Left renal cortex interstitium (tissue), 4 donors: ENCODE results near the gene TNNT2. TPM values are rescaled to one million over a fixed set of nuclear protein-coding genes. Genes with fewer than 3 reads are reported as not detected.
A peak's percentile ranks its signal among the peaks of the same experiment; 100 is the strongest.

Source experiments
- DNase-seq, 4 donors: peaks; one replicate each; pipeline ENCODE4 v3.0.0-alpha.2; 2013; ENCODE audit warnings: low read depth in 4 of 4, low spot score in 2 of 4, missing footprints in 1 of 4
- polyA plus RNA-seq, 4 donors: library from polyadenylated mRNA; unstranded; fragments of 120-200 nt; gene quantifications; one replicate each; pipeline ENCODE4 v1.2.1, GENCODE V29; 2013; ENCODE audit not compliant: insufficient read length in 4 of 4

TNNT2 gene
- polyA plus RNA-seq, 4 donors = 49.6 to 73.0 (median 67.0) TPM

DNA sequence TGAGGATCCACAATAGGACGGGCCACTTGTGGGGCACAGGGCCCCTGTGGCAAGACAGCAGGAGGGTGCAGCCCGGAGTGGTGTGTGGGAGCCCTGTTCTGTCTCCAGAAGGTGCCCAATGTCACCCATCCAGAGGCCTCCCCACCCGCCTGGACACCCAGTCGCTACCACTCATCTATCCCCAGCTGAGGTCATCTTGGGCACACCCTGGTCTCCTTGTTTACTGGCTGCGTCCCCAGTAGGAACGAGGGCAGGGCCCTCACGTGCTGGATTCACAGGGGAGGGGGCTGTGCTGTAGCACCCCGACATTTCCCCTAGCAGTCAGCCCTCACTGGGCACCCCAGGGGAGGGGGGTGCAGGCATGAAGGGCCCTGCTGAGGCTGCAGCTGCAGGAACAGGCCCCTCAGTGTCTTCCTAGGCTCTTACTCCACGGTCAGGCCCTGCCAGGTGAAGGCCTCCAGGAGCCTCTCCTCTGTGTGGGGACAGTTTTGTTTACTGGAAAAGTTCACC lies 2.3 kb upstream of the TNNT2 start:
- no peak for DNase-seq

GRCh38 chr1:201378804-201379203 lies 1.3 kb upstream of the TNNT2 start:
- no peak for DNase-seq

- peak in 2 of 4 donors; percentile 58 to 63 for DNase-seq
Measured at GRCh38 chr1:201376464-201377374, 761 bp downstream of the TNNT2 start.

- no peak for DNase-seq
Measured at GRCh38 chr1:201376107-201376463, 1.4 kb downstream of the TNNT2 start.

DNA sequence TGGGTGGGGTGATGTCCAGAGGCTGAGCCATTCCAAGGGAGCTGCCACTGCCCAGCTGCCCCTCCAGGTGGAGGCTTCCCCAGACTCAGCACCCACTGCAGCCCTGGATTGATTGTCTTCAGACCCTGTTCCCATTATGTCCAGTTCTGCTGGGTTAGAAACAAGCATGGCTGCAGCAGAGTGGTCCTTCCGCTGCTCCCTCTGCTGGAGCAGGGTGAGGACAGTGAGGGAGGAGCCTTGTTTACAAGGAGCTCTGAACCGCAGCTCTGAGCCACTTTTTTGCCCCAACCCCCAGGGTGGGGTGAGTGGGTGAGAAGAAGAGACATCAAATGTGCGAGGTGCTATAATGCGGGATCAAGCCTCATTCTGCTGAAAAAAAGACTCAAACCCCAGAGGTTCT lies 2.3 kb downstream of the TNNT2 start:
- no peak for DNase-seq

GRCh38 chr1:201374364-201374763 lies 3.1 kb downstream of the TNNT2 start:
- DNase-seq = no peak

DNA sequence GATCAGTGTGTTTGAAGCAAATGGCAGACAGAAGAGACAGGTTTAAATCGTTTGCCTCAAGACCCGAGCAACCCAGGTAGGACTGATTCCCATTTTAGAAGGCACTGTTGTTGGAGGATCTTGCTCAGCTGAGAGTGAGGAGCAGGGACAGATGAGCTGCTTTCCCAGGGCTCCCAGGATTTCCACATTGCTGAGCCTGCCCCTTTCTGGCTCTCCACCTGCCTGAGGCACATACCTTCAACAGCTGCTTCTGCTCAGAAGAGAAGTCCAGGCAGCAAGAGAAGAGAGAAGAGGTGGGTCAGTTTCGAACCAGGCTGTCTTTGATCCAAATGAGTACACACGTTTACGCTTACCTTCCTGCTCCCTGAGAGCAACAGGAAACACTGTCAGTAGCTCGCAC lies 5.7 kb downstream of the TNNT2 start:
- DNase-seq = no peak

- DNase-seq = no peak
Measured at GRCh38 chr1:201371276-201371675, 6.2 kb downstream of the TNNT2 start.

DNA sequence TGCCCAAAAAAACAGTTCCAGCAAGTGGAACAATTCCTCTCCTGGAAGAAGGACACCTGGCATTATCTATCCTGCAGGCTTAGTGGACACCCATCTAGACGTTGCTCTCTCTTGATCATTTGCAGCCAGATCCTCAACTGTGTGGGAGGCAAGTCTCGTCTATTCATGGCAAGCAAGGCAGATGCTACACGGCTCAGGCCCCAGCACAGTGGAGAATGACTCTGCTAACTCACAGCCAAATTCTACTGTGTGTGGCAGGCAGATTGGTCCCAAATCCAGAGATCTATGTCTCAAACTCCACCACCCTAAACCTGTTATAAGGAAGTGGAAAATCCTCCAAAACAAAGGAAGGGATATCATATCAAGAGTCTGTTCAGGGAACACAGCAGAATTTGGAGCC lies 7.0 kb downstream of the TNNT2 start:
- no peak for DNase-seq

- DNase-seq = no peak
Measured at GRCh38 chr1:201369209-201369608, 8.3 kb downstream of the TNNT2 start.

DNA sequence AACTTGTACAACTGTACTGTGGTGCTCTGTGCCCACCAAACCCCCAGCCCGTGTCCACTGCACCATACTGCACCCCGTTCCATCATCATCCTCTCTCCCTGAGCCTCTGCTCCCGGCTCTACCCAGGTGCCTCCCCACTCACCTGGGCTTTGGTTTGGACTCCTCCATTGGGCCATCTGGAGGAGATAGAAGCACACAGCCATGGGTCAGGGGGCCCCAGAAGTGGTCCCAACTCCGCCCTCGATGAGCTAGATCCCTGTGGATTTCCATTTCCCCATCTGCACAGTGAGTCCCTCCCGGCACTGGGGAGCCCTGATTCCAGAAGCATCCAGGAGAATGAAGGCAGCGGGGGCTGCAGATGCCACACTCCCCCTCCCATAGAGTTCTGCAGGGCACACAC lies 10.8 kb downstream of the TNNT2 start:
- no peak for DNase-seq

DNA sequence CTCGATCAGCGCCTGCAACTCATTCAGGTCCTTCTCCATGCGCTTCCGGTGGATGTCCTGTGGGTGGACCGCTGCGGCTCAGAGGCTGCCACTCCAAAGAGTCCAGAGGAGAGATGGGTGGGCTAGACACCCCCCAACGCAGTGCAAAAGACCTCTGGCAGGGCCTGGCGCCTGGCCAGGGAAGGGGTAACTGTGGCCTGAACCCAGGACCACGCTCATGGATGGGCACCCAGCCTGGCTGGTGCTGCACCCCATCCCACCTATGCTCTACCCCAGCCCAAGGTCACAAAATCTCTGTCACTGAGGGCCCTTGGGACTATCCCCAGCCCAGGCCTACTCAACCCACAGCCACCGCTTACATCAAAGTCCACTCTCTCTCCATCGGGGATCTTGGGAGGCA lies 12.2 kb downstream of the TNNT2 start:
- DNase-seq = no peak

GRCh38 chr1:201364808-201365105 lies 12.7 kb downstream of the TNNT2 start:
- DNase-seq = peak in 1 of 4 donors; percentile 48

GRCh38 chr1:201363467-201363866 lies 14.0 kb downstream of the TNNT2 start:
- no peak for DNase-seq

GRCh38 chr1:201362906-201363305 lies 14.6 kb downstream of the TNNT2 start:
- no peak for DNase-seq

- no peak for DNase-seq
Measured at GRCh38 chr1:201361652-201362504, 15.6 kb downstream of the TNNT2 start.

DNA sequence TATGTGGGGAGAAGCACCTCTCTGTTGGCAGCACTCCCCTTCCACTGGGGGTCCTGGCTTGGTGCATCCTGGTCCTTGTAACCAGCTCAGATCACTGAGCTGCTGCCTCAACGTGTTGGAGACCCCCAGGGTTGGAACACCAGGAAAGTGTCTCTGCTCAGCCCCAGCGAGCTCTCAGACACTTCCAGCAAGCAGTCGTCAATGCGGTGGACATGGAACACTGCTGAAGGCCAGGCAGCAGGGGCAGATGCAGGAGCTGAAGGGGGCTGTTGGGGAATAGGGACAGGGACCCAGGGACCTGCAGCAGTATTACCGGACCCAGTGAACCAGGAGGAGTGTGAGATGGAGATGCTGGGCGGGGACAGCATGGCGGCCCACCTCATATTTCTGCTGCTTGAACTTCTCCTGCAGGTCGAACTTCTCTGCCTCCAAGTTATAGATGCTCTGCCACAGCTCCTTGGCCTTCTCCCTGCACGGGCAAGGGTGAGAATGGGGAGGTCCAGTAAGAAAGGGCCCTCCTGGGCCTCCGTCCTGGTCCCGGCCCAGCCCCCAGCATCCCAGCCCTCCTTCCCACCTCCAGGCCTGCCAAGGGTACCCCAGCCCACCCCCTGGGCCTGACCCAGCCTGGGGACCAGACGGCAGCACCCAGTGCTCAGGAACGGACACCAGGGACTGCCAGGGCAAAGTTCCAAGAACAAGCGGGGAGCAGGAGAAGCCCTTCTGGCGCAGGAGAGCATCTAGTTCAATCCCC lies 16.4 kb downstream of the TNNT2 start:
- DNase-seq = no peak

DNA sequence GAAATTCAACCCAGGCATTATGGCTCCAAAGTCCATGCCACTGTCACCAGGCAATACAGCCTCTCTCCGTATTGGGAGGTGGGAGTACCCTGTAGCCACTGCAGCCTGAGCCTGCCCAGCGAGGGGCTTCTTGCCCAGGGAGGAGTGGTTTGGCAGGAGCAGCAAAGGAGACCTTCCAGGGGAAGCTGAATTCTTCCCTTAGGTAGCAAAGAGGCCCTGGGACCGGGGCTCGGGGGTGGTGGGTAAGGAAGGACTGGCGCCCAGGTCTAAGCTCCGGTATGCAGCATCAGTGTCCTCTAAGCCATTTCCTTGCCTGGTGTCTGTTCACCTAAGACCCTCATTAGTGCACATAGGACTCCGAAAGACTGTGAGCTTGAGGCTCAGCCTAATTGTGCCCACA lies 17.0 kb downstream of the TNNT2 start:
- DNase-seq = no peak

DNA sequence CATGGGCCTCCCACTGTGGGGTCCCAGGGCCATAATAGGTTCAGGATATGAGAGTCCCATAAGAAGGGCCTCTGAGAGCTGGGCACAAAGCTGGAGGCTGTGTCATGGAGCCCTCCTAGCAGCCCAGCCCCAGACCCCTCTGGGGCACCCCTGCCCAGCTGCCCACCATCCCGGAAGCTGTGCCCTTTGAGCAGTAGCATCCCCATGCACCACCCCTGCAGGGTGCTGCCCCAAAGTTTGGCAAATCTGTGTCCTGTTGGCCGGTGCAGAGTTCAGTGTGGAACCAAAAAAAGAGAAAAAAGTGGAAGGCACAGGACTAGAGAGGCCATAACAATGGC lies 17.6 kb downstream of the TNNT2 start:
- DNase-seq = no peak

GRCh38 chr1:201359031-201359872 lies 18.2 kb downstream of the TNNT2 start:
- DNase-seq = no peak
